HepG2 (cell line): Measurements from ENCODE around the gene GJB2.

Experiments
- CAMTA2 ChIP-seq: sonication (generic); formaldehyde crosslinking; IDR thresholded peaks from 2 replicates; pipeline ENCODE4 v1.4.0; 2020; ENCODE audit warnings: mild to moderate bottlenecking, missing genetic modification reagents, borderline replicate concordance
- CHD2 ChIP-seq: IDR thresholded peaks from 2 replicates; pipeline ENCODE4 v1.6.1; 2011; ENCODE audit warnings: low read depth, low read length, improper control_type of control experiment
- KLF13 ChIP-seq: sonication (generic); formaldehyde crosslinking; IDR thresholded peaks from 2 replicates; pipeline ENCODE4 v1.4.0; 2020; ENCODE audit warnings: mild to moderate bottlenecking, missing genetic modification reagents
- MXD4 ChIP-seq: IDR thresholded peaks from 2 replicates; pipeline ENCODE4 v1.6.1; 2016; ENCODE audit warnings: mild to moderate bottlenecking, missing biosample characterization, missing genetic modification reagents
- SP1 ChIP-seq, 2 experiments: fragments of 450-650 bp in 1 of 2; sonication (generic) in 1 of 2; formaldehyde crosslinking in 1 of 2; IDR thresholded peaks; 2 replicates each; pipeline versions ENCODE4 v1.4.0 to v1.6.1; 2016 to 2020; ENCODE audit warnings: missing genetic modification reagents in 1 of 2
- TBP ChIP-seq: sonication (generic); formaldehyde crosslinking; IDR thresholded peaks from 2 replicates; pipeline ENCODE4 v1.5.0; 2020; ENCODE audit warnings: missing genetic modification reagents
- WIZ ChIP-seq: sonication (generic); formaldehyde crosslinking; IDR thresholded peaks from 2 replicates; pipeline ENCODE4 v1.5.1; 2020; ENCODE audit warnings: mild to moderate bottlenecking, missing genetic modification reagents
- ZBTB1 ChIP-seq: sonication (generic); formaldehyde crosslinking; IDR thresholded peaks from 2 replicates; pipeline ENCODE4 v1.4.0; 2020; ENCODE audit warnings: missing genetic modification reagents, borderline replicate concordance
- ZFP1 ChIP-seq: IDR thresholded peaks from 2 replicates; pipeline ENCODE4 v1.6.1; 2016
- ZMYM4 ChIP-seq: sonication (generic); formaldehyde crosslinking; IDR thresholded peaks from 2 replicates; pipeline ENCODE4 v1.8.1; 2023; ENCODE audit warnings: mild to moderate bottlenecking, missing genetic modification reagents
- TF ChIP-seq, protein P1 (sequence below): sonication (generic); formaldehyde crosslinking; IDR thresholded peaks from 2 replicates; pipeline ENCODE4 v1.4.0; 2020; ENCODE audit warnings: missing genetic modification reagents
- TF ChIP-seq, protein P2 (sequence below): sonication (generic); formaldehyde crosslinking; IDR thresholded peaks from 2 replicates; pipeline ENCODE4 v1.5.0; 2020; ENCODE audit warnings: mild to moderate bottlenecking, missing genetic modification reagents, moderate library complexity
- TF ChIP-seq, protein P3 (sequence below), 2 experiments: IDR thresholded peaks; 2 replicates each; pipeline ENCODE4 v1.6.1; 2011 to 2012; ENCODE audit warnings: low read length in 2 of 2, borderline replicate concordance in 1 of 2, low read depth in 1 of 2, mild to moderate bottlenecking in 1 of 2, moderate library complexity in 1 of 2

DNA sequence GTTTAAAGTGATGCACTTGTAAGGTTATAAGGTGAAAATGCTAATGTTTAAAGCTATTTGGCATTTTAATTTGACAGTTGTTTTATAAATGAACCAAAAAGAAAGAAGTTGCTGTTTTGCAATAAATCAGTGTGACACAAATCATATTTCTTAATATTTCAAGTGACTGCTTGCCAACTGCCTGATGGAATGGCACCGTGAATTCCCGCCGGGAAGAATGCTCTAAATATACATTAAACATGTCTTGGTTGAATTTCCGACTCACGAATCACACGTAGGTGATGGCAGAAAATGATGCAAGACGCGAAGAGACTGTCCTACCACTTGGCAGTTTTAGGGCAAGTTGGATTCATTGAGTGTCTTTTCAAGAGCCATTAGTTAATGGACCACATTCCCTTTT lies 3.1 kb upstream of the GJB2 start:
- TF ChIP-seq WIZ (CRISPR knock-in tag) (no peak), ZMYM4 (no peak), MXD4 (CRISPR knock-in tag) (no peak), CHD2 (no peak), TBP (CRISPR knock-in tag) (no peak), ZBTB1 (CRISPR knock-in tag) (no peak), ZFP1 (CRISPR knock-in tag) (no peak), SP1 (IDR thresholded peaks at IDR 0.05) (no peak), SP1 (CRISPR knock-in tag; IDR thresholded peaks at IDR 0.05) (no peak), CAMTA2 (CRISPR knock-in tag) (no peak), KLF13 (CRISPR knock-in tag) (no peak)
- TF ChIP-seq, protein P1, sequence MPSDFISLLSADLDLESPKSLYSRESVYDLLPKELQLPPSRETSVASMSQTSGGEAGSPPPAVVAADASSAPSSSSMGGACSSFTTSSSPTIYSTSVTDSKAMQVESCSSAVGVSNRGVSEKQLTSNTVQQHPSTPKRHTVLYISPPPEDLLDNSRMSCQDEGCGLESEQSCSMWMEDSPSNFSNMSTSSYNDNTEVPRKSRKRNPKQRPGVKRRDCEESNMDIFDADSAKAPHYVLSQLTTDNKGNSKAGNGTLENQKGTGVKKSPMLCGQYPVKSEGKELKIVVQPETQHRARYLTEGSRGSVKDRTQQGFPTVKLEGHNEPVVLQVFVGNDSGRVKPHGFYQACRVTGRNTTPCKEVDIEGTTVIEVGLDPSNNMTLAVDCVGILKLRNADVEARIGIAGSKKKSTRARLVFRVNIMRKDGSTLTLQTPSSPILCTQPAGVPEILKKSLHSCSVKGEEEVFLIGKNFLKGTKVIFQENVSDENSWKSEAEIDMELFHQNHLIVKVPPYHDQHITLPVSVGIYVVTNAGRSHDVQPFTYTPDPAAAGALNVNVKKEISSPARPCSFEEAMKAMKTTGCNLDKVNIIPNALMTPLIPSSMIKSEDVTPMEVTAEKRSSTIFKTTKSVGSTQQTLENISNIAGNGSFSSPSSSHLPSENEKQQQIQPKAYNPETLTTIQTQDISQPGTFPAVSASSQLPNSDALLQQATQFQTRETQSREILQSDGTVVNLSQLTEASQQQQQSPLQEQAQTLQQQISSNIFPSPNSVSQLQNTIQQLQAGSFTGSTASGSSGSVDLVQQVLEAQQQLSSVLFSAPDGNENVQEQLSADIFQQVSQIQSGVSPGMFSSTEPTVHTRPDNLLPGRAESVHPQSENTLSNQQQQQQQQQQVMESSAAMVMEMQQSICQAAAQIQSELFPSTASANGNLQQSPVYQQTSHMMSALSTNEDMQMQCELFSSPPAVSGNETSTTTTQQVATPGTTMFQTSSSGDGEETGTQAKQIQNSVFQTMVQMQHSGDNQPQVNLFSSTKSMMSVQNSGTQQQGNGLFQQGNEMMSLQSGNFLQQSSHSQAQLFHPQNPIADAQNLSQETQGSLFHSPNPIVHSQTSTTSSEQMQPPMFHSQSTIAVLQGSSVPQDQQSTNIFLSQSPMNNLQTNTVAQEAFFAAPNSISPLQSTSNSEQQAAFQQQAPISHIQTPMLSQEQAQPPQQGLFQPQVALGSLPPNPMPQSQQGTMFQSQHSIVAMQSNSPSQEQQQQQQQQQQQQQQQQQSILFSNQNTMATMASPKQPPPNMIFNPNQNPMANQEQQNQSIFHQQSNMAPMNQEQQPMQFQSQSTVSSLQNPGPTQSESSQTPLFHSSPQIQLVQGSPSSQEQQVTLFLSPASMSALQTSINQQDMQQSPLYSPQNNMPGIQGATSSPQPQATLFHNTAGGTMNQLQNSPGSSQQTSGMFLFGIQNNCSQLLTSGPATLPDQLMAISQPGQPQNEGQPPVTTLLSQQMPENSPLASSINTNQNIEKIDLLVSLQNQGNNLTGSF (CRISPR knock-in tag): no peak
- TF ChIP-seq, protein P2, sequence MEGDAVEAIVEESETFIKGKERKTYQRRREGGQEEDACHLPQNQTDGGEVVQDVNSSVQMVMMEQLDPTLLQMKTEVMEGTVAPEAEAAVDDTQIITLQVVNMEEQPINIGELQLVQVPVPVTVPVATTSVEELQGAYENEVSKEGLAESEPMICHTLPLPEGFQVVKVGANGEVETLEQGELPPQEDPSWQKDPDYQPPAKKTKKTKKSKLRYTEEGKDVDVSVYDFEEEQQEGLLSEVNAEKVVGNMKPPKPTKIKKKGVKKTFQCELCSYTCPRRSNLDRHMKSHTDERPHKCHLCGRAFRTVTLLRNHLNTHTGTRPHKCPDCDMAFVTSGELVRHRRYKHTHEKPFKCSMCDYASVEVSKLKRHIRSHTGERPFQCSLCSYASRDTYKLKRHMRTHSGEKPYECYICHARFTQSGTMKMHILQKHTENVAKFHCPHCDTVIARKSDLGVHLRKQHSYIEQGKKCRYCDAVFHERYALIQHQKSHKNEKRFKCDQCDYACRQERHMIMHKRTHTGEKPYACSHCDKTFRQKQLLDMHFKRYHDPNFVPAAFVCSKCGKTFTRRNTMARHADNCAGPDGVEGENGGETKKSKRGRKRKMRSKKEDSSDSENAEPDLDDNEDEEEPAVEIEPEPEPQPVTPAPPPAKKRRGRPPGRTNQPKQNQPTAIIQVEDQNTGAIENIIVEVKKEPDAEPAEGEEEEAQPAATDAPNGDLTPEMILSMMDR (CRISPR knock-in tag): no peak
- TF ChIP-seq, protein P3, sequence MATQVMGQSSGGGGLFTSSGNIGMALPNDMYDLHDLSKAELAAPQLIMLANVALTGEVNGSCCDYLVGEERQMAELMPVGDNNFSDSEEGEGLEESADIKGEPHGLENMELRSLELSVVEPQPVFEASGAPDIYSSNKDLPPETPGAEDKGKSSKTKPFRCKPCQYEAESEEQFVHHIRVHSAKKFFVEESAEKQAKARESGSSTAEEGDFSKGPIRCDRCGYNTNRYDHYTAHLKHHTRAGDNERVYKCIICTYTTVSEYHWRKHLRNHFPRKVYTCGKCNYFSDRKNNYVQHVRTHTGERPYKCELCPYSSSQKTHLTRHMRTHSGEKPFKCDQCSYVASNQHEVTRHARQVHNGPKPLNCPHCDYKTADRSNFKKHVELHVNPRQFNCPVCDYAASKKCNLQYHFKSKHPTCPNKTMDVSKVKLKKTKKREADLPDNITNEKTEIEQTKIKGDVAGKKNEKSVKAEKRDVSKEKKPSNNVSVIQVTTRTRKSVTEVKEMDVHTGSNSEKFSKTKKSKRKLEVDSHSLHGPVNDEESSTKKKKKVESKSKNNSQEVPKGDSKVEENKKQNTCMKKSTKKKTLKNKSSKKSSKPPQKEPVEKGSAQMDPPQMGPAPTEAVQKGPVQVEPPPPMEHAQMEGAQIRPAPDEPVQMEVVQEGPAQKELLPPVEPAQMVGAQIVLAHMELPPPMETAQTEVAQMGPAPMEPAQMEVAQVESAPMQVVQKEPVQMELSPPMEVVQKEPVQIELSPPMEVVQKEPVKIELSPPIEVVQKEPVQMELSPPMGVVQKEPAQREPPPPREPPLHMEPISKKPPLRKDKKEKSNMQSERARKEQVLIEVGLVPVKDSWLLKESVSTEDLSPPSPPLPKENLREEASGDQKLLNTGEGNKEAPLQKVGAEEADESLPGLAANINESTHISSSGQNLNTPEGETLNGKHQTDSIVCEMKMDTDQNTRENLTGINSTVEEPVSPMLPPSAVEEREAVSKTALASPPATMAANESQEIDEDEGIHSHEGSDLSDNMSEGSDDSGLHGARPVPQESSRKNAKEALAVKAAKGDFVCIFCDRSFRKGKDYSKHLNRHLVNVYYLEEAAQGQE (IDR thresholded peaks at IDR 0.05; ENCODE audit: borderline replicate concordance in 1 of 2, low read depth in 1 of 2, low read length in 2 of 2): no peak
